ENCODE data around the gene LRRC7. TPM values are rescaled to one million over a fixed set of nuclear protein-coding genes. Genes with fewer than 3 reads are reported as not detected.

Gene LRRC7
- total and polyA plus RNA-seq, 2 of the 8 experiments (the other 6 are each of a cell fraction or from before 2014, with no cell fraction given) = 0.03 to 0.17 TPM

DNA sequence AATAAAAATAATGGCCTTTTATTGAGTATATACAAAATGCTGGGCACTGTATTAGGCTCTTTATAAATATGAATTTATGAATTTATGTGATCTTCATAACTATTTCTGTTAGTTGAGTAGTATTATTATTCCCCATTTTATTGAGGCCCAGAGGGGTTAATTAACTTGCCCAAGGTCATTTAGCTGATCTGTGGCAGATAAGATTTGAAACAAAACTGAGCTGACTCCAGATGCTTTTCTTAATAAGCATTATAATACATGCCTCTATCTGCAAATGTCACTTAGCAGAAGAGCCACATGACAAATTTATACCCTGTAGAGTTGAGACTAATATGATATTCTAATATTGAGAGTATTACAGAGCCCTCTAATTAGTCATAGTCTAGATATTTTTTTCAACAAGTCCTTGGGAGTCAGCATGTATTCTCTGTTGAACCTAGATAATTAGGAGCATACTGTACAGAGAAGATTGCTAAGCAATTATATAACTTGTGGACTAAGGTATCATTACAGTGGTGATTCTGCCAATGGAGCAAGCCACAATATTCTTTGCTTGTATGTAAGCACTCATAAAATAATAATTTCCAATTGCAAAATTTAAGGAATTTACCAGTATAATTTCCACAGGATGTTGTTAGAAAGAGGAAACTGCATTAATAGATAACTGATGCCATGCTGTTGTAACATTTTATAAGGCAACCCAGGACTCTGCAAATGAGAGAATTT lies 525.7 kb downstream of the LRRC7 start:
- H3K79me1 ChIP-seq (ENCODE audit: low read depth, low read length) = no peaks in the 10 kb centered on the region
- H2AFZ ChIP-seq (ENCODE audit: low read length) = no peak overlapping the region
- H4K91ac ChIP-seq (replicated peaks; ENCODE audit: insufficient read length, low read length) = no peak overlapping the region
- CTCF ChIA-PET (ENCODE audit: partially characterized antibody) = interaction anchor here (0.6 to 2.2 kb wide), 3 partner anchors 17 to 356 kb away, joined by 3 to 10 read pairs (median 3); no protein-coding TSS in a partner anchor
- H2BK15ac ChIP-seq (ENCODE audit: low read length) = no peak overlapping the region
- H3K9ac ChIP-seq (replicated peaks in 1 of 4; ENCODE audit: extremely low read depth in 1 of 4, low read depth in 3 of 4, low read length in 3 of 4) = no peak overlapping the region
- H3K36me3 ChIP-seq (ENCODE audit: control insufficient read depth in 2 of 4, insufficient read depth in 4 of 4, low read length in 3 of 4) = no peaks in the 10 kb centered on the region
- no peak overlapping the region for H2AK5ac ChIP-seq (ENCODE audit: low read depth, low read length)
- POLR2A ChIA-PET (ENCODE audit: partially characterized antibody) = no interaction called here
- no peak overlapping the region for H3K4ac ChIP-seq (replicated peaks; ENCODE audit: insufficient read length, low read depth, low read length)
- no peak overlapping the region for H2BK5ac ChIP-seq (ENCODE audit: low read depth, low read length)
- H2BK20ac ChIP-seq (ENCODE audit: low read length) = no peak overlapping the region
- no peak overlapping the region for H3K23ac ChIP-seq (ENCODE audit: insufficient read length)
- H3K4me2 ChIP-seq (ENCODE audit: insufficient read depth in 1 of 2, low read depth in 2 of 2, low read length in 2 of 2) = no peak overlapping the region
- no peak overlapping the region for H3K14ac ChIP-seq (ENCODE audit: insufficient read length)
- no peak overlapping the region for H3K4me3 ChIP-seq (ENCODE audit: extremely low read depth in 1 of 4, insufficient read depth in 2 of 4, low read depth in 3 of 4, low read length in 4 of 4)
- no peak overlapping the region for H3K18ac ChIP-seq (ENCODE audit: extremely low read depth, low read length)
- no peaks in the 10 kb centered on the region for H3K27me3 ChIP-seq (replicated peaks in 1 of 4; ENCODE audit: control insufficient read depth in 3 of 4, extremely low read depth in 1 of 4, insufficient read depth in 3 of 4, low read length in 3 of 4)
- H3K27ac ChIP-seq (ENCODE audit: low read depth, low read length) = no peak overlapping the region
- 0 out of 7 replicates have a peak, but pooled peaks cover 0 to 2% (median 0%) of the 10 kb centered on the region in 4 experiments for H3K4me1 ChIP-seq (replicated peaks in 1 of 4; ENCODE audit: control insufficient read depth in 3 of 4, insufficient read depth in 4 of 4, low read length in 3 of 4)
- H3K56ac ChIP-seq (replicated peaks; ENCODE audit: insufficient read length, low read depth, low read length) = no peak overlapping the region
- no peaks in the 10 kb centered on the region for H4K20me1 ChIP-seq (replicated peaks in 1 of 2; ENCODE audit: control insufficient read depth in 1 of 2, insufficient read depth in 2 of 2, low read length in 2 of 2)
- no peak overlapping the region for H4K5ac ChIP-seq (ENCODE audit: insufficient read length, low read depth, low read length)
- no peak overlapping the region for H2BK12ac ChIP-seq (ENCODE audit: low read depth, low read length)
- no peaks in the 10 kb centered on the region for H3K23me2 ChIP-seq (ENCODE audit: low read depth, low read length)
- no peaks in the 10 kb centered on the region for H3K79me2 ChIP-seq (ENCODE audit: control insufficient read depth in 1 of 2, insufficient read depth in 2 of 2, low read length in 2 of 2)
- no peak overlapping the region for H4K8ac ChIP-seq (ENCODE audit: extremely low read depth, insufficient read depth, low read length)
- no peak for FAIRE-seq
- DNase-seq (ENCODE audit: low read depth in 1 of 2, low spot score in 2 of 2) = no peak
- no peak overlapping the region for H2BK120ac ChIP-seq (replicated peaks; ENCODE audit: low read depth, low read length)
- H3K9me3 ChIP-seq (ENCODE audit: insufficient read depth in 2 of 2, low read depth in 1 of 2, low read length in 1 of 2) = no peaks in the 10 kb centered on the region
- TF ChIP-seq POU5F1 (IDR thresholded peaks at IDR 0.05; ENCODE audit: low read depth, low read length) = no peak
- TF ChIP-seq CEBPB (IDR thresholded peaks at IDR 0.05; ENCODE audit: low read depth, low read length) = no peak
- no peak for TF ChIP-seq CTBP2 (IDR thresholded peaks at IDR 0.05; ENCODE audit: borderline replicate concordance, insufficient read depth, insufficient read length, low read length)
- no peak for TF ChIP-seq ZNF274 (IDR thresholded peaks at IDR 0.05; ENCODE audit: borderline replicate concordance, extremely low read depth, low read length)
- no peak for TF ChIP-seq POLR2AphosphoS5 (IDR thresholded peaks at IDR 0.05; ENCODE audit: low read depth, low read length)
- TF ChIP-seq NANOG (IDR thresholded peaks at IDR 0.05; ENCODE audit: insufficient read depth, low read depth, low read length, poor library complexity, severe bottlenecking) = no peak
- no peak for TF ChIP-seq KDM1A (IDR thresholded peaks at IDR 0.05; ENCODE audit: borderline replicate concordance, low read length)
- TF ChIP-seq GABPA (IDR thresholded peaks at IDR 0.05; ENCODE audit: borderline replicate concordance, insufficient read depth, low read length) = no peak
- TF ChIP-seq SIRT6 (IDR thresholded peaks at IDR 0.05; ENCODE audit: low read length) = no peak
- TF ChIP-seq BCL11A (IDR thresholded peaks at IDR 0.05; ENCODE audit: low read depth in 2 of 2, low read length in 2 of 2) = no peak
- no peak for TF ChIP-seq BRCA1 (IDR thresholded peaks at IDR 0.05; ENCODE audit: low read depth, low read length)
- no peak for TF ChIP-seq CBX8 (IDR thresholded peaks at IDR 0.05; ENCODE audit: borderline replicate concordance, low read depth, low read length)
- no peak for TF ChIP-seq RAD21 (IDR thresholded peaks at IDR 0.05 in 1 of 2, conservative IDR thresholded peaks at IDR 0.05 in 1 of 2; ENCODE audit: low read depth in 2 of 2, low read length in 2 of 2)
- no peak for TF ChIP-seq EZH2 (IDR thresholded peaks at IDR 0.05; ENCODE audit: low read depth, low read length, severe bottlenecking)
